Ovary (tissue), 9 donors: Measurements from ENCODE around the gene PCSK9. TPM values are rescaled to one million over a fixed set of nuclear protein-coding genes. Genes with fewer than 3 reads are reported as not detected.

ENCODE experiments used
- DNase-seq, 5 donors: peaks; one replicate each; pipeline ENCODE4 v3.0.0-alpha.2; 2019 to 2020
- H3K27ac ChIP-seq, 2 donors: fragments of 200-600 bp; one replicate each; pipeline versions ENCODE4 v1.5.1 to v1.8.0; 2019 to 2022
- H3K27me3 ChIP-seq: fragments of 200-600 bp; one replicate; pipeline ENCODE4 v1.8.0; 2022
- H3K36me3 ChIP-seq: fragments of 200-600 bp; sonication (generic); one replicate; pipeline ENCODE4 v1.5.1; 2019
- H3K4me1 ChIP-seq: one replicate; pipeline ENCODE4 v1.8.1; 2013; ENCODE audit warnings: mild to moderate bottlenecking, moderate library complexity; ENCODE audit not compliant: insufficient read depth
- H3K4me3 ChIP-seq: fragments of 200-600 bp; sonication (generic); one replicate; pipeline ENCODE4 v1.5.1; 2017
- H3K9me3 ChIP-seq, 2 donors: fragments of 200-600 bp in 1 of 2; sonication (generic) in 1 of 2; one replicate each; pipeline versions ENCODE4 v1.5.1 to v1.8.1; 2013 to 2019; ENCODE audit warnings: mild to moderate bottlenecking in 1 of 2, moderate library complexity in 1 of 2
- CTCF ChIP-seq, 3 donors: fragments of 450-650 bp in 2 of 3; fragments of 200-600 bp in 1 of 3; IDR thresholded peaks; one replicate each; pipeline versions ENCODE4 v1.5.1 to v1.8.0; 2016 to 2022; ENCODE audit warnings: antibody characterized with exemption in 3 of 3, mild to moderate bottlenecking in 1 of 3
- EP300 ChIP-seq: sonication (generic); formaldehyde crosslinking; IDR thresholded peaks from one replicate; pipeline ENCODE4 v1.6.1; 2017; ENCODE audit warnings: antibody characterized with exemption
- POLR2A ChIP-seq: fragments of 450-650 bp; IDR thresholded peaks from one replicate; pipeline ENCODE4 v1.6.1; 2017; ENCODE audit warnings: antibody characterized with exemption, mild to moderate bottlenecking, moderate library complexity
- WGBS, 3 donors: extraction: QIAGEN DNeasy Blood & Tissue Kit in 1 of 3; methylation state at CpG; one replicate each; pipeline versions ENCODE4 v1.1.5 to v1.1.7; 2013 to 2017; 5-methylcytosine and 5-hydroxymethylcytosine counted together
- intact Hi-C, 4 donors: fragments of 100-400 bp; cut with DNase I; formaldehyde crosslinking; loops; one replicate each; pipeline versions ENCODE4 v1.11.0 to v1.15.1; 2022 to 2023
- polyA plus RNA-seq, 2 donors: library from polyadenylated mRNA; stranded (reverse); fragments of 200-250 nt in 1 of 2; fragments of 350-450 nt in 1 of 2; fragmentation: Illumina TruSeq in 1 of 2; extraction: RNeasy Lipid Tissue Mini Kit (QIAGEN cat#74804) in 1 of 2; gene quantifications; one replicate each; pipeline ENCODE4 v1.2.3, GENCODE V29; 2013 to 2014
- total RNA-seq, 7 donors: library from RNA; depleted of rRNA in 2 of 7; stranded (reverse); fragments of >200 nt in 2 of 7; fragmentation: NEBNext Ultra II Directional in 3 of 7; extraction: Animal tissue kit (Norgen Biotek cat#: 25700) in 3 of 7; gene quantifications; one replicate each; pipeline versions ENCODE4 v1.1.0 to v1.2.4, GENCODE V29; 2016 to 2023
- donor health status: DM: no; HTN: no; CAD: no; lungs with moderate emphysema.
- donor health status: DM: no; HTN: no; CAD: no.
- donor health status: Bipolar disorder and iron deficiency.
- donor health status: DM: yes; HTN: yes; CAD: no.
- donor health status: DM: no; HTN: no; CAD: no.
- donor health status: DM: yes; HTN: yes; CAD: no.

PCSK9 gene
- total and polyA plus RNA-seq, 9 donors, result 0.01 to 0.52 (median 0.30) TPM; not detected in 5

- H3K4me1 ChIP-seq, result no peaks in the 10 kb centered on the region
- TF ChIP-seq CTCF (IDR thresholded peaks at IDR 0.05) (peak in 1 of 3 donors; percentile 33), POLR2A (no peak)
- no peaks in the 10 kb centered on the region for H3K36me3 ChIP-seq
- DNase-seq, result peak; percentile 31 to 78 (median 46)
- no peak overlapping the region for H3K27ac ChIP-seq
- no peak overlapping the region for H3K4me3 ChIP-seq
- H3K9me3 ChIP-seq, result no peaks in the 10 kb centered on the region
- intact Hi-C loops, result loop anchor here in 2 of 4 donors (5.0 to 10.0 kb wide), 2 partner anchors 44 to 52 kb away; no protein-coding TSS in a partner anchor
- 3 to 8% (median 4%) methylated on average over 23 of the region's 23 CpGs for WGBS, 3 donors
- no peaks in the 10 kb centered on the region for H3K27me3 ChIP-seq
These were observed 42.9 kb upstream of the PCSK9 start for GRCh38 chr1:54996359-54996868.

GRCh38 chr1:54996869-54997710, 42.3 kb upstream of the PCSK9 start:
- no peak overlapping the region for H3K27ac ChIP-seq
- H3K4me1 ChIP-seq, result no peaks in the 10 kb centered on the region
- H3K4me3 ChIP-seq, result no peak overlapping the region
- H3K9me3 ChIP-seq, result no peaks in the 10 kb centered on the region
- no peak for DNase-seq
- no peaks in the 10 kb centered on the region for H3K27me3 ChIP-seq
- intact Hi-C loops, result loop anchor here in 2 of 4 donors (5.0 to 10.0 kb wide), 2 partner anchors 45 to 52 kb away; no protein-coding TSS in a partner anchor
- H3K36me3 ChIP-seq, result no peaks in the 10 kb centered on the region
- TF ChIP-seq POLR2A, result no peak
- TF ChIP-seq EP300, result no peak
- no peak for TF ChIP-seq CTCF (IDR thresholded peaks at IDR 0.05)
- 14 to 22% (median 18%) methylated on average over 39 to 46 of the region's 46 CpGs for WGBS, 3 donors

GRCh38 chr1:54997711-54997986, 41.7 kb upstream of the PCSK9 start:
- Histone ChIP-seq H3K4me1 (no peaks in the 10 kb centered on the region), H3K4me3 (no peak overlapping the region), H3K9me3 (no peaks in the 10 kb centered on the region), H3K27me3 (no peaks in the 10 kb centered on the region), H3K36me3 (no peaks in the 10 kb centered on the region), H3K27ac (no peak overlapping the region)
- TF ChIP-seq EP300 (no peak), CTCF (IDR thresholded peaks at IDR 0.05) (no peak)
- DNase-seq, result no peak
- intact Hi-C loops, result loop anchor here in 2 of 4 donors (5.0 to 10.0 kb wide), 2 partner anchors 45 to 53 kb away; no protein-coding TSS in a partner anchor
- WGBS, 3 donors, result 81 to 85% (median 82%) methylated on average over 6 of the region's 6 CpGs

- TF ChIP-seq CTCF (IDR thresholded peaks at IDR 0.05), result no peak
- TF ChIP-seq POLR2A, result no peak
- TF ChIP-seq EP300, result no peak
- H3K36me3 ChIP-seq, result no peaks in the 10 kb centered on the region
- H3K4me3 ChIP-seq, result no peak overlapping the region
- H3K27ac ChIP-seq, result no peak overlapping the region
- H3K4me1 ChIP-seq, result no peaks in the 10 kb centered on the region
- DNase-seq, result no peak
- WGBS, 3 donors, result 88 to 94% (median 89%) methylated on average over 6 of the region's 6 CpGs
- no peaks in the 10 kb centered on the region for H3K27me3 ChIP-seq
- no peaks in the 10 kb centered on the region for H3K9me3 ChIP-seq
- intact Hi-C loops, result loop anchor here in 2 of 4 donors (5.0 to 10.0 kb wide), 2 partner anchors 46 to 53 kb away; no protein-coding TSS in a partner anchor
These were observed 41.2 kb upstream of the PCSK9 start for GRCh38 chr1:54998100-54998499.
